GM23338 (cell line): ENCODE measurements around the gene NCF4. TPM values are rescaled to one million over a fixed set of nuclear protein-coding genes. Genes with fewer than 3 reads are reported as not detected.

ENCODE experiments used
- ATAC-seq: fragments of 200-7000 bp; cut with Tn5 transposase; 3 replicates; pipeline ENCODE4 v1.9.1; 2020
- DNase-seq: peaks from one replicate; pipeline ENCODE4 v3.0.0-alpha.2; 2015; ENCODE audit warnings: low spot score
- H2AFZ ChIP-seq: fragments of 200-600 bp; sonication (generic); 2 replicates; pipeline ENCODE4 v1.8.0; 2016; ENCODE audit warnings: antibody characterized with exemption, mild to moderate bottlenecking, moderate library complexity
- H3F3A ChIP-seq: fragments of 200-600 bp; sonication (generic); replicated peaks from 2 replicates; pipeline ENCODE4 v1.8.0; 2017; ENCODE audit warnings: antibody characterized with exemption, mixed run types, low read depth
- H3K27ac ChIP-seq: fragments of 200-600 bp; sonication (generic); 2 replicates; pipeline ENCODE4 v1.6.1; 2016; ENCODE audit warnings: low read depth
- H3K27me3 ChIP-seq: fragments of 200-600 bp; sonication (generic); 2 replicates; pipeline ENCODE4 v1.8.0; 2016; ENCODE audit warnings: mild to moderate bottlenecking, mixed run types, moderate library complexity; ENCODE audit not compliant: insufficient read depth
- H3K36me3 ChIP-seq: fragments of 200-600 bp; sonication (generic); 2 replicates; pipeline ENCODE4 v1.8.0; 2016; ENCODE audit warnings: mild to moderate bottlenecking; ENCODE audit not compliant: insufficient read depth
- H3K4me1 ChIP-seq: fragments of 200-600 bp; sonication (generic); 2 replicates; pipeline ENCODE4 v1.8.0; 2016; ENCODE audit warnings: mild to moderate bottlenecking, moderate library complexity; ENCODE audit not compliant: insufficient read depth
- H3K4me2 ChIP-seq: fragments of 200-600 bp; sonication (generic); 2 replicates; pipeline ENCODE4 v1.7.1; 2017; ENCODE audit warnings: mixed run types
- H3K4me3 ChIP-seq: fragments of 200-600 bp; sonication (generic); 2 replicates; pipeline ENCODE4 v1.6.1; 2016; ENCODE audit warnings: mixed run types
- H3K79me2 ChIP-seq: fragments of 200-600 bp; sonication (generic); replicated peaks from 2 replicates; pipeline ENCODE4 v1.8.0; 2017; ENCODE audit warnings: mild to moderate bottlenecking; ENCODE audit not compliant: insufficient read depth
- H3K9me2 ChIP-seq: fragments of 200-600 bp; sonication (generic); 2 replicates; pipeline ENCODE4 v1.8.0; 2017; ENCODE audit not compliant: insufficient read depth
- H4K20me1 ChIP-seq: fragments of 200-600 bp; sonication (generic); replicated peaks from 2 replicates; pipeline ENCODE4 v1.8.0; 2017; ENCODE audit warnings: mild to moderate bottlenecking; ENCODE audit not compliant: insufficient read depth
- H3K27ac Mint-ChIP-seq: 2 replicates; pipeline ENCODE4 v1.8.0; 2020; ENCODE audit warnings: inconsistent platforms, mild to moderate bottlenecking, moderate library complexity, mixed read lengths
- H3K27me3 Mint-ChIP-seq: 3 replicates; pipeline ENCODE4 v1.8.0; 2022; ENCODE audit warnings: low read depth, mild to moderate bottlenecking, moderate library complexity, mixed read lengths, inconsistent platforms; ENCODE audit not compliant: insufficient read depth, poor library complexity
- H3K36me3 Mint-ChIP-seq: 3 replicates; pipeline ENCODE4 v1.8.0; 2021; ENCODE audit warnings: low read depth, mild to moderate bottlenecking, inconsistent platforms, moderate library complexity, mixed read lengths
- H3K4me1 Mint-ChIP-seq: 3 replicates; pipeline ENCODE4 v1.8.0; 2020; ENCODE audit warnings: mild to moderate bottlenecking, inconsistent platforms, mixed read lengths
- H3K4me3 Mint-ChIP-seq: 3 replicates; pipeline ENCODE4 v1.8.0; 2021; ENCODE audit warnings: moderate library complexity, mild to moderate bottlenecking, inconsistent platforms, mixed read lengths
- H3K9me3 Mint-ChIP-seq: 3 replicates; pipeline ENCODE4 v1.8.0; 2020; ENCODE audit warnings: moderate library complexity, mild to moderate bottlenecking, inconsistent platforms, mixed read lengths
- ZNF114 ChIP-seq: fragments of 250-450 bp; sonication (Bioruptor Pico); IDR thresholded peaks from 2 replicates; pipeline ENCODE4 v1.5.0; 2020; ENCODE audit warnings: mild to moderate bottlenecking, moderate library complexity
- ZNF331 ChIP-seq: fragments of 250-450 bp; sonication (Bioruptor Pico); IDR thresholded peaks from 2 replicates; pipeline ENCODE4 v1.5.0; 2020; ENCODE audit warnings: low read depth, mild to moderate bottlenecking, moderate library complexity
- ZNF462 ChIP-seq: fragments of 250-450 bp; sonication (Bioruptor Pico); IDR thresholded peaks from 2 replicates; pipeline ENCODE4 v1.5.0; 2020; ENCODE audit warnings: mild to moderate bottlenecking, moderate library complexity
- polyA plus RNA-seq: library from polyadenylated mRNA; unstranded; fragments of >200 nt; fragmentation: Nextera tagmentation; extraction: Ambion mirVana; gene quantifications from 2 replicates; pipeline ENCODE4 v1.2.1, GENCODE V29; 2016
- total RNA-seq: library from RNA; depleted of rRNA; stranded (reverse); fragments of >200 nt; shearing (Covaris generic); gene quantifications from 2 replicates; pipeline ENCODE4 v1.2.3, GENCODE V29; 2014
- TF ChIP-seq, protein P1 (sequence below): IDR thresholded peaks from one replicate; pipeline ENCODE4 v1.6.1; 2018; ENCODE audit warnings: antibody characterized with exemption; ENCODE audit not compliant: unreplicated experiment
- TF ChIP-seq, protein P2 (sequence below), 2 experiments: fragments of 200-600 bp in 1 of 2; sonication (generic) in 1 of 2; conservative IDR thresholded peaks; 2 replicates each; pipeline versions ENCODE4 v1.5.1 to v1.6.1; 2016 to 2017; ENCODE audit warnings: antibody characterized with exemption in 2 of 2, low read depth in 2 of 2, mild to moderate bottlenecking in 2 of 2, moderate library complexity in 1 of 2
- TF ChIP-seq, protein P3 (sequence below): IDR thresholded peaks from 2 replicates; pipeline ENCODE4 v1.6.1; 2016; ENCODE audit warnings: antibody characterized with exemption

NCF4 gene
- total and polyA plus RNA-seq, 2 experiments from 2014 or later = not detected

- TF ChIP-seq ZNF462 (CRISPR knock-in tag) = no peak
- TF ChIP-seq, protein P1, sequence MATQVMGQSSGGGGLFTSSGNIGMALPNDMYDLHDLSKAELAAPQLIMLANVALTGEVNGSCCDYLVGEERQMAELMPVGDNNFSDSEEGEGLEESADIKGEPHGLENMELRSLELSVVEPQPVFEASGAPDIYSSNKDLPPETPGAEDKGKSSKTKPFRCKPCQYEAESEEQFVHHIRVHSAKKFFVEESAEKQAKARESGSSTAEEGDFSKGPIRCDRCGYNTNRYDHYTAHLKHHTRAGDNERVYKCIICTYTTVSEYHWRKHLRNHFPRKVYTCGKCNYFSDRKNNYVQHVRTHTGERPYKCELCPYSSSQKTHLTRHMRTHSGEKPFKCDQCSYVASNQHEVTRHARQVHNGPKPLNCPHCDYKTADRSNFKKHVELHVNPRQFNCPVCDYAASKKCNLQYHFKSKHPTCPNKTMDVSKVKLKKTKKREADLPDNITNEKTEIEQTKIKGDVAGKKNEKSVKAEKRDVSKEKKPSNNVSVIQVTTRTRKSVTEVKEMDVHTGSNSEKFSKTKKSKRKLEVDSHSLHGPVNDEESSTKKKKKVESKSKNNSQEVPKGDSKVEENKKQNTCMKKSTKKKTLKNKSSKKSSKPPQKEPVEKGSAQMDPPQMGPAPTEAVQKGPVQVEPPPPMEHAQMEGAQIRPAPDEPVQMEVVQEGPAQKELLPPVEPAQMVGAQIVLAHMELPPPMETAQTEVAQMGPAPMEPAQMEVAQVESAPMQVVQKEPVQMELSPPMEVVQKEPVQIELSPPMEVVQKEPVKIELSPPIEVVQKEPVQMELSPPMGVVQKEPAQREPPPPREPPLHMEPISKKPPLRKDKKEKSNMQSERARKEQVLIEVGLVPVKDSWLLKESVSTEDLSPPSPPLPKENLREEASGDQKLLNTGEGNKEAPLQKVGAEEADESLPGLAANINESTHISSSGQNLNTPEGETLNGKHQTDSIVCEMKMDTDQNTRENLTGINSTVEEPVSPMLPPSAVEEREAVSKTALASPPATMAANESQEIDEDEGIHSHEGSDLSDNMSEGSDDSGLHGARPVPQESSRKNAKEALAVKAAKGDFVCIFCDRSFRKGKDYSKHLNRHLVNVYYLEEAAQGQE = no peak
- no peak for TF ChIP-seq ZNF114 (CRISPR knock-in tag)
Observed at GRCh38 chr22:36867695-36868094, 6.9 kb downstream of the NCF4 start (continued).

DNA sequence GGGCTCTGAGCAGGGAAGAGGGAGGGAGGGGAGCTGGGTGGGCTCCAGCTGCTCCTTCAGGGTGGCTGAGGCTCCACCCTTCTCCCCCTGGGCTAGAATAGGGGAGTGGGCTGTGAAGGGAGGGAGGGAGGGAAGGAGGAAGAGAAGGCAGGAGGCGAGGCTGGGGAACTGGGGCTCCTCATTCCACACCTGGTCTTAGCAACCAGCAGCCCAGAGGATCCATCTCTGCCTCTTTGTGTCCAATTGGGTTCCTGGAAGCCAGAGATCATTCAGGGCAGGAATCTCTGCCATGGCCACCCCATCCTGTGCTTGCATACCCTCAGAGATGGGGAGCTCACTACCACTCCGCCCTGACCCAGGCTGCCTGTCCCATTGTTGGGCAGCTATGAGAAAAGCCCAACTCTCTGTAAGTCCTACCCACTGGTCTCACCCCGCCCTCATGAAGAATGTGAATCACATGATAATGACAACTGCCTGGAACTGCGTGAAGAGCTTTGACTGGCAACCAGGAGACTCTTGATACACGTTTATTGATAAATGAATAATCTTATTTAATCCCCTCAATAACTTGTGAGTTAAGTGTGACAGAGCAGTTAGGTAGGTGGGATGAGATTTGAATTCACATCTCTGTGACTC, 7.9 kb downstream of the NCF4 start:
- no peak overlapping the region for H3K4me3 Mint-ChIP-seq
- H3K4me3 ChIP-seq = no peak overlapping the region
- H3K9me2 ChIP-seq = peaks cover 3% of the 10 kb centered on the region; the same call in 1 of the 2 replicates
- ATAC-seq (no peak), DNase-seq (no peak)
- no peaks in the 10 kb centered on the region for H3K36me3 ChIP-seq
- H3K4me1 ChIP-seq = no peaks in the 10 kb centered on the region
- H4K20me1 ChIP-seq = no peaks in the 10 kb centered on the region
- H3K27ac Mint-ChIP-seq = no peak overlapping the region
- no peaks in the 10 kb centered on the region; the same call in 2 of the 3 replicates for H3K36me3 Mint-ChIP-seq
- H3K4me2 ChIP-seq = no peak overlapping the region
- H3K4me1 Mint-ChIP-seq = peaks cover 2% of the 10 kb centered on the region; the same call in 1 of the 3 replicates
- H2AFZ ChIP-seq = no peak overlapping the region
- no peak overlapping the region for H3K27ac ChIP-seq
- peaks cover 12% of the 10 kb centered on the region; the same call in 2 of the 3 replicates for H3K9me3 Mint-ChIP-seq
- H3F3A ChIP-seq = no peaks in the 10 kb centered on the region
- H3K79me2 ChIP-seq = no peaks in the 10 kb centered on the region
- H3K27me3 Mint-ChIP-seq = peaks cover 26% of the 10 kb centered on the region
- no peaks in the 10 kb centered on the region for H3K27me3 ChIP-seq
- TF ChIP-seq, protein P2, sequence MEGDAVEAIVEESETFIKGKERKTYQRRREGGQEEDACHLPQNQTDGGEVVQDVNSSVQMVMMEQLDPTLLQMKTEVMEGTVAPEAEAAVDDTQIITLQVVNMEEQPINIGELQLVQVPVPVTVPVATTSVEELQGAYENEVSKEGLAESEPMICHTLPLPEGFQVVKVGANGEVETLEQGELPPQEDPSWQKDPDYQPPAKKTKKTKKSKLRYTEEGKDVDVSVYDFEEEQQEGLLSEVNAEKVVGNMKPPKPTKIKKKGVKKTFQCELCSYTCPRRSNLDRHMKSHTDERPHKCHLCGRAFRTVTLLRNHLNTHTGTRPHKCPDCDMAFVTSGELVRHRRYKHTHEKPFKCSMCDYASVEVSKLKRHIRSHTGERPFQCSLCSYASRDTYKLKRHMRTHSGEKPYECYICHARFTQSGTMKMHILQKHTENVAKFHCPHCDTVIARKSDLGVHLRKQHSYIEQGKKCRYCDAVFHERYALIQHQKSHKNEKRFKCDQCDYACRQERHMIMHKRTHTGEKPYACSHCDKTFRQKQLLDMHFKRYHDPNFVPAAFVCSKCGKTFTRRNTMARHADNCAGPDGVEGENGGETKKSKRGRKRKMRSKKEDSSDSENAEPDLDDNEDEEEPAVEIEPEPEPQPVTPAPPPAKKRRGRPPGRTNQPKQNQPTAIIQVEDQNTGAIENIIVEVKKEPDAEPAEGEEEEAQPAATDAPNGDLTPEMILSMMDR (conservative IDR thresholded peaks at IDR 0.05; ENCODE audit: low read depth in 2 of 2) = no peak
- no peak for TF ChIP-seq ZNF114 (CRISPR knock-in tag)
- TF ChIP-seq, protein P3, sequence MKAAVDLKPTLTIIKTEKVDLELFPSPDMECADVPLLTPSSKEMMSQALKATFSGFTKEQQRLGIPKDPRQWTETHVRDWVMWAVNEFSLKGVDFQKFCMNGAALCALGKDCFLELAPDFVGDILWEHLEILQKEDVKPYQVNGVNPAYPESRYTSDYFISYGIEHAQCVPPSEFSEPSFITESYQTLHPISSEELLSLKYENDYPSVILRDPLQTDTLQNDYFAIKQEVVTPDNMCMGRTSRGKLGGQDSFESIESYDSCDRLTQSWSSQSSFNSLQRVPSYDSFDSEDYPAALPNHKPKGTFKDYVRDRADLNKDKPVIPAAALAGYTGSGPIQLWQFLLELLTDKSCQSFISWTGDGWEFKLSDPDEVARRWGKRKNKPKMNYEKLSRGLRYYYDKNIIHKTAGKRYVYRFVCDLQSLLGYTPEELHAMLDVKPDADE = no peak
- no peak for TF ChIP-seq ZNF331
